ENCODE data around the gene IFITM10. TPM values are rescaled to one million over a fixed set of nuclear protein-coding genes. Genes with fewer than 3 reads are reported as not detected.

The IFITM10 gene
- total and polyA plus RNA-seq, 9 of the 15 experiments (the other 6 are each of a cell fraction or from before 2014, with no cell fraction given): 0.08 to 0.13 (median 0.09) TPM; not detected in 6

DNA sequence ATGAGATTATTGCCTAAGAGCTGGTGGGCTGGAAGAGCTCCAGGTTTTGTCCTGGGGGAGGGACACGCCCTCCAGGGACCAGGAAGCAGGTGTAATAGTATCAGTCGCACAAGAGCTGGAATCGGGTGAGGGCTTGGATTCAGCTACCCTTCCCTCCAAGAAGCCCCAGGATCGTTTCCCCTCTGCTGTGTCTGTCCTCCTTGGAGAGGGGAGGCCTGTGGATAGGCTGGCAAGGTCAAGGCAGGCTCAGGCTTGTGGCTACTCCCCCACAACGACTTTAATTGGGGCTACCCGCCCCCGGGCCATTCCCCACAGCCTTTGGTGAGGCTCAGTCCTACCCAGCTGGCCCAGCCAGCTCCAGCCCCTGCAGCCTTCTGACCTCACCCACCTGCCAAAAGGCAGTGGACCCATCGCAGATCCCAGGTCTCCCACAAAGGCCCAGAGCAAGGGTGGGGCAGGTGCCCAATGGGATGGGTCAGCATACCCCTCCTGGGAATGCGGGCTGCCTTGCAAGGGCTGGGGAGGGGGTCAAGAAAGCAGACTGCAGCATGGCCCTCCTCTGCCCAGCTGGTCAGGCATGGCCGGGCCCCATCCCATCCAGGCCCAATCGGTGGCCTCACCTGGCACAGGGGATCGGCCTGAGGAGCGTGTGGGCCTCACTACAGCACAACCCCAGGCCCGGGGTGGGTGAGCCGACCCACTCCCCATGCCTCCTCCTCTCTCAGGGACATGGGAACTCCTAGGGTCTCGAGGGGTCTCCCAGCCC, 12.3 kb upstream of the IFITM10 start (continued):
- TF ChIP-seq PHF8 (IDR thresholded peaks at IDR 0.05; ENCODE audit: borderline replicate concordance, low read length) (no peak; the same call in 1 of the 2 replicates), RCOR1 (IDR thresholded peaks at IDR 0.05; ENCODE audit: borderline replicate concordance in 1 of 2, low read depth in 2 of 2, low read length in 2 of 2) (peak in 1 of 2 experiments; percentile 56; a peak in 1 of 4 replicates), MYC (IDR thresholded peaks at IDR 0.05; ENCODE audit: low read depth, low read length) (0 out of 2 replicates have a peak, but pooled peaks have one; percentile 13), MYC (CRISPR knock-in tag; IDR thresholded peaks at IDR 0.05; ENCODE audit: borderline replicate concordance, low read depth) (0 out of 2 replicates have a peak, but pooled peaks have one; percentile 22), NFIC (IDR thresholded peaks at IDR 0.05) (peak; percentile 83), FUS (optimal IDR thresholded peaks at IDR 0.05; ENCODE audit: low read depth, low read length) (no peak), CBX1 (IDR thresholded peaks at IDR 0.05; ENCODE audit: low read depth) (no peak), SAP30 (IDR thresholded peaks at IDR 0.05; ENCODE audit: borderline replicate concordance, insufficient read depth, low read depth, low read length, poor library complexity, severe bottlenecking) (peak; percentile 24), ZNF263 (CRISPR knock-in tag; IDR thresholded peaks at IDR 0.05; ENCODE audit: borderline replicate concordance) (no peak)
- TF ChIP-seq, protein P1, sequence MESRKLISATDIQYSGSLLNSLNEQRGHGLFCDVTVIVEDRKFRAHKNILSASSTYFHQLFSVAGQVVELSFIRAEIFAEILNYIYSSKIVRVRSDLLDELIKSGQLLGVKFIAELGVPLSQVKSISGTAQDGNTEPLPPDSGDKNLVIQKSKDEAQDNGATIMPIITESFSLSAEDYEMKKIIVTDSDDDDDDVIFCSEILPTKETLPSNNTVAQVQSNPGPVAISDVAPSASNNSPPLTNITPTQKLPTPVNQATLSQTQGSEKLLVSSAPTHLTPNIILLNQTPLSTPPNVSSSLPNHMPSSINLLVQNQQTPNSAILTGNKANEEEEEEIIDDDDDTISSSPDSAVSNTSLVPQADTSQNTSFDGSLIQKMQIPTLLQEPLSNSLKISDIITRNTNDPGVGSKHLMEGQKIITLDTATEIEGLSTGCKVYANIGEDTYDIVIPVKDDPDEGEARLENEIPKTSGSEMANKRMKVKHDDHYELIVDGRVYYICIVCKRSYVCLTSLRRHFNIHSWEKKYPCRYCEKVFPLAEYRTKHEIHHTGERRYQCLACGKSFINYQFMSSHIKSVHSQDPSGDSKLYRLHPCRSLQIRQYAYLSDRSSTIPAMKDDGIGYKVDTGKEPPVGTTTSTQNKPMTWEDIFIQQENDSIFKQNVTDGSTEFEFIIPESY (CRISPR knock-in tag; IDR thresholded peaks at IDR 0.05): no peak
- TF ChIP-seq, protein P2, sequence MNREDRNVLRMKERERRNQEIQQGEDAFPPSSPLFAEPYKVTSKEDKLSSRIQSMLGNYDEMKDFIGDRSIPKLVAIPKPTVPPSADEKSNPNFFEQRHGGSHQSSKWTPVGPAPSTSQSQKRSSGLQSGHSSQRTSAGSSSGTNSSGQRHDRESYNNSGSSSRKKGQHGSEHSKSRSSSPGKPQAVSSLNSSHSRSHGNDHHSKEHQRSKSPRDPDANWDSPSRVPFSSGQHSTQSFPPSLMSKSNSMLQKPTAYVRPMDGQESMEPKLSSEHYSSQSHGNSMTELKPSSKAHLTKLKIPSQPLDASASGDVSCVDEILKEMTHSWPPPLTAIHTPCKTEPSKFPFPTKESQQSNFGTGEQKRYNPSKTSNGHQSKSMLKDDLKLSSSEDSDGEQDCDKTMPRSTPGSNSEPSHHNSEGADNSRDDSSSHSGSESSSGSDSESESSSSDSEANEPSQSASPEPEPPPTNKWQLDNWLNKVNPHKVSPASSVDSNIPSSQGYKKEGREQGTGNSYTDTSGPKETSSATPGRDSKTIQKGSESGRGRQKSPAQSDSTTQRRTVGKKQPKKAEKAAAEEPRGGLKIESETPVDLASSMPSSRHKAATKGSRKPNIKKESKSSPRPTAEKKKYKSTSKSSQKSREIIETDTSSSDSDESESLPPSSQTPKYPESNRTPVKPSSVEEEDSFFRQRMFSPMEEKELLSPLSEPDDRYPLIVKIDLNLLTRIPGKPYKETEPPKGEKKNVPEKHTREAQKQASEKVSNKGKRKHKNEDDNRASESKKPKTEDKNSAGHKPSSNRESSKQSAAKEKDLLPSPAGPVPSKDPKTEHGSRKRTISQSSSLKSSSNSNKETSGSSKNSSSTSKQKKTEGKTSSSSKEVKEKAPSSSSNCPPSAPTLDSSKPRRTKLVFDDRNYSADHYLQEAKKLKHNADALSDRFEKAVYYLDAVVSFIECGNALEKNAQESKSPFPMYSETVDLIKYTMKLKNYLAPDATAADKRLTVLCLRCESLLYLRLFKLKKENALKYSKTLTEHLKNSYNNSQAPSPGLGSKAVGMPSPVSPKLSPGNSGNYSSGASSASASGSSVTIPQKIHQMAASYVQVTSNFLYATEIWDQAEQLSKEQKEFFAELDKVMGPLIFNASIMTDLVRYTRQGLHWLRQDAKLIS (CRISPR knock-in tag; IDR thresholded peaks at IDR 0.05): no peak
- TF ChIP-seq, protein P3, sequence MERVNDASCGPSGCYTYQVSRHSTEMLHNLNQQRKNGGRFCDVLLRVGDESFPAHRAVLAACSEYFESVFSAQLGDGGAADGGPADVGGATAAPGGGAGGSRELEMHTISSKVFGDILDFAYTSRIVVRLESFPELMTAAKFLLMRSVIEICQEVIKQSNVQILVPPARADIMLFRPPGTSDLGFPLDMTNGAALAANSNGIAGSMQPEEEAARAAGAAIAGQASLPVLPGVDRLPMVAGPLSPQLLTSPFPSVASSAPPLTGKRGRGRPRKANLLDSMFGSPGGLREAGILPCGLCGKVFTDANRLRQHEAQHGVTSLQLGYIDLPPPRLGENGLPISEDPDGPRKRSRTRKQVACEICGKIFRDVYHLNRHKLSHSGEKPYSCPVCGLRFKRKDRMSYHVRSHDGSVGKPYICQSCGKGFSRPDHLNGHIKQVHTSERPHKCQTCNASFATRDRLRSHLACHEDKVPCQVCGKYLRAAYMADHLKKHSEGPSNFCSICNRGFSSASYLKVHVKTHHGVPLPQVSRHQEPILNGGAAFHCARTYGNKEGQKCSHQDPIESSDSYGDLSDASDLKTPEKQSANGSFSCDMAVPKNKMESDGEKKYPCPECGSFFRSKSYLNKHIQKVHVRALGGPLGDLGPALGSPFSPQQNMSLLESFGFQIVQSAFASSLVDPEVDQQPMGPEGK (CRISPR knock-in tag; IDR thresholded peaks at IDR 0.05; ENCODE audit: borderline replicate concordance): no peak

Measured in K562 (cell line).